Globus pallidus (tissue), 1 donor: Measurements from ENCODE around the gene ASPDH.
A peak's percentile ranks its signal among the peaks of the same experiment; 100 is the strongest.

ENCODE experiments used
- DNase-seq: peaks from one replicate; pipeline ENCODE4 v3.0.0-alpha.2; 2015; ENCODE audit warnings: low spot score

Gene ASPDH

GRCh38 chr19:50514346-50515167, 844 bp upstream of the ASPDH start:
- peak; percentile 78 for DNase-seq

- no peak for DNase-seq
Observed at GRCh38 chr19:50512999-50513745, 541 bp downstream of the ASPDH start.

DNA sequence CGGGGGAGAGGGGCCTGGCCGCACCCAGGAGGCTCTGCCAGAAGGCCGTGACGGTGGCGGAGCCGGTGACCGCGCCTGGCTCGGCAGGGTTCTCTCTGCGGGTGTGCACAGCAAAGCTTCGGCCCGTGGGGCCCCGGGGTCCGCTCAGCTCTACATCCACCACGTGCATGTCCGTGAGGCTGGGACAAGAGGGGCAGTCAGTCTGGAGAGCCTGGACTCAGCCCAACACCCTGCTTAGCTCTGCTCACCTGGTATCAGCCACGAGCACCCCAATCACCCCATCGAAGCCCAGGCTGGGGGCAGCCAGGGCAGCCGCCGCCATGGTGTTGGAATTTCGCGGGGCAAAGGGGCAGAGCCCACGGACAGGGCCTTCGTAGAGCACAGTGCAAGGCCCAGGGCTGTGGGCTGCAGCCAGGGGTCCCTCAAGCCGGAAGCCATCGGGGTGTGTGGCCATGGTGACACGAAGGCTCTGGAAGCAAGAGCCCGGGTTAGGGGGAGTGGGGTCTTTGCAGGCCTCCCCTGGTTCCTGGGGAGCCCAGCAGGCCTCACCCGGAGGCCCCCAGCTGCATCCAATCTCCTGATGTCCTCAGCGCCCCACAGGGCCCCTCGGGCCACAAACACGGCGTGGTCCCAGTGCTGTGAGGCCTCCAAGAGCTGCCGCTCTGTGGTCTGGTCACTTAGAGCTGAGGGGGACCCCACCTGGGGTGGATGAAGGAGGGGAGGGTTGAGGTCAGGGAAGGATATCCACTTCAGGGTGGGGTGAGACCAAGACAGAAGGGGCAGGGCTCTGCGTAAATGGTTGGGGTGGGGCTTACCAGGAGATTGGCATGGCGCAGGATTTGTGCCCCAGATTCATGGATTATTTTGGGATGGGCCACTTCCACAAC, 1.4 kb downstream of the ASPDH start:
- no peak for DNase-seq

- DNase-seq: peak; percentile 99
Observed at GRCh38 chr19:50511069-50511822, 2.5 kb downstream of the ASPDH start, which contains the start of gene JOSD2. TSS of gene JOSD2 (minus strand) at chr19:50511191. CDS start at chr19:50510431, 760 bp downstream.

DNA sequence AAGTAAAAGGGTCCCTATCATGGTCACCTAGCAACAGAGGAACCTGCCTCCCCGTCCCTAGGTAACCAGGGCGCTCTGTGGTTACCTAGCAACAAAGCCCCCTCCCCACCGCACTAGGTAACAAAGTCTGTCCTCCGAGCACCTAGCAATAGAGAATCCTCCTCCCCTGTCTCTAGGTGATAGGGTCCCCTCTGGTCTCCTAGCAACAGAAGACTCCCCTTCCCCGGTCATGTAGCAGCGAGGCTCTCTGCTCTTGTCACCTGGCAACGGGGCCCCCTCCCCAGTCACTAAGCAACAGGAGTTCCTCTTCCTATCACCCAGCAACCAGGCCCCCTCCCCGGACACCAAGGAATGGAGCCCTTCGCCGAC, 3.0 kb downstream of the ASPDH start:
- DNase-seq: no peak

GRCh38 chr19:50510121-50510670, 3.5 kb downstream of the ASPDH start:
- DNase-seq: no peak

GRCh38 chr19:50509366-50509765, 4.3 kb downstream of the ASPDH start:
- DNase-seq: no peak

- DNase-seq: no peak
Observed at GRCh38 chr19:50508843-50509190, 4.9 kb downstream of the ASPDH start.

- DNase-seq: no peak
Observed at GRCh38 chr19:50507376-50507775, 6.3 kb downstream of the ASPDH start.

GRCh38 chr19:50506700-50507099, 7.0 kb downstream of the ASPDH start:
- no peak for DNase-seq

- no peak for DNase-seq
Observed at GRCh38 chr19:50505856-50506611, 7.7 kb downstream of the ASPDH start.

DNA sequence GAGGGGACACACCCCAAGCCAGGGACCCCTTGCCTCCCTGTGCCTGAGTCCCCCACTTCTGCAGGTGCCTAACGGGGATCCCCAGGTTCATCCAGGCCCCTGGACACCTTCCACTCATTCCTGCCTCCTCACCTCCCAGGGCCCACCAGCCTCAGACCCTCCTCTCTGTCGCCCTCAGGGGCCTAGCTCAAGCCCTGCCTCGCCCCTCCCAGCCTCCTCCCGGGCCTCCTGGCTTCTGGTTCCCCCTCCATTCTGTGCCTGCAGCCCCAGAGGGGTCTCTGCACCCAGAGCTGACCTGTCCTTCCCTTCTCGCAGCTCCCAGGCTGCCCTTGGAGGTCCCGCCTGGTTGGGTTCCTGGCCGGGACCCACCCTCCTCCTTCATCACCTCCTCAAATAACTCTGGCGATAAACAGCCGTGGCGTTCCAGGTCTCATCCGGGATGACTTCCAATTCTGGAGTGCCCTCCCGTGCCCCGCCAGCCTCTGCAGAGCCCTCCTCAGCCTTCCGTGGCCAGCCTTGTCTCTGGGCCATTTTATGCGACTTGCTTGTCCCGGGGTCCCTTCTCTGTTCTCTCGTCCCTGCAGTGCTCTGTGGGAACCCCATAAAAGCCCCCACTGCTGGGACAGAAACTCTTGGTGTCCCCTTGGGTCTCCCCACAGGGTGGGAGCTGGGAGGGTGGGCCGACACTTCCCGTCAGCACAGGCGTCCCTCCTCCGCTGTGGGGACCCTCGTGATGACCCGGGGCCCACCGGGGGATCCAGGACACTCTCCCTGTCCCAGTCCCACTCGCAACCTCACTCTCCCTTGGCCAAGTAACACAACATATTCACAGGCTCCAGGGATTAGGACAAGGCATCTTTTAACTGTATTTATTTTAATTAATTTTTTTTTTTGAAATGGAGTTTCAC, 11.9 kb downstream of the ASPDH start:
- DNase-seq: no peak

DNA sequence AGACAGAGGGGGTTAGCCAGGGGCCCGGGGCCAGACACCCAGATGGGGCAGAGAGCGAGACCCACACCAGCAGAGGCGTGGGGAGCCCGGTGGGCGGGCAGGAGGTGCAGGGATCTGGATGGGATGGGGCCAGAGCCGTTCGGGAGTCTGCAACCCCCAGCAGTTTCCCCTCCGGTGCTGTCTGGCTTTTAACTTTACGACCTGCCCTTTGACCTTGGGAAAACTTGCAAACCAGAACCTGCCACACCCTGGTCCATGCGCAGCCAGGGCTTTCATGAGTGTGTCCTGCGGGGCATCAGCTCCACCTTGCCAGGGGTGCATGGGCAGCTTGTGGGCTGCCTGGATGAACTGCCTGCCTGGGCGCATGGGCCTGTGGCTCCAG, 12.5 kb downstream of the ASPDH start:
- DNase-seq: no peak

- no peak for DNase-seq
Observed at GRCh38 chr19:50500753-50501151, 13.0 kb downstream of the ASPDH start.

GRCh38 chr19:50500060-50500752, 13.5 kb downstream of the ASPDH start:
- peak; percentile 81 for DNase-seq

DNA sequence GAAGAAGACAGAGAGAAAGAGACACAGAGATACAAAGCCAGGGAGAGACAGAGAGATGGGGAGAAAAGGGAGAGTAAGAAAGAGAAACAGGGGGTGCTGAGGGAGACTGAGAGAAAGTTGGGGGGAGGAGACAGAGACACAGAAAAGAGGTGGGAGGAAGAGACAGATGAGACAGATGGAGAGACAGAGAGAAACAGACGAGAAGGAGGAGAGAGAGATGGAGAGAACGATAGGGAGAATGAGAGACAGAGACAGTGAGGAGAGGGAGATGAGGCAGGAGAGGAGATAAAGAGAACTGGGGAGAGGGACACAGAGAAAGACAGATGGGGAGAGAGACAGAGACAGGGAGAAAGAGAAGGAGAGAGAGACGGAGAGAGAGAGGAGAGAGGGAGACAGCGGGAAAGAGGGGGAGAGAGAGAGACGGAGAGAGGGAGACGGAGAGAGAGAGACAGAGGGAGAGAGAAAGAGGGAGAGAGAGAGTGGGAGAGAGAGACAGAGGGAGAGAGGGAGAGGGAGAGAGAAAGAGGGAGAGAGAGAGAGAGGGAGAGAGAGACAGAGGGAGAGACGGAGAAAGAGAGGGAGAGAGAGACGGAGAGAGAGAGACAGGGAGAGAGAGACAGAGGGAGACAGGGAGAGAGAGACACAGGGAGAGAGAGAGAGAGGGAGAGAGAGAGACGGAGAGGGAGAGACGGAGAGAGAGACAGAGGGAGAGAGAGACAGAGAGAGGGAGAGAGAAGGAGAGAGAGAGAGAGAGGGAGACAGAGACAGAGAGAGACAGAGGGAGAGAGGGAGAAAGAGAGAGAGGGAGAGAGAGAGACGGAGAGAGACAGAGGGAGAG, 15.3 kb downstream of the ASPDH start:
- DNase-seq: no peak

GRCh38 chr19:50497022-50497405, 16.7 kb downstream of the ASPDH start:
- no peak for DNase-seq
